Stimulated activated CD8-positive, alpha-beta memory T cell treated with anti-CD3 and anti-CD28 coated beads, Interleukin-4, amount 100 ng/mL, for 24 hours (primary cell): ENCODE data around the gene RAPGEF5.

Experiments
- DNase-seq: peaks from one replicate; pipeline ENCODE4 v3.0.0-alpha.2; 2020; ENCODE audit warnings: low read depth

Gene RAPGEF5

DNA sequence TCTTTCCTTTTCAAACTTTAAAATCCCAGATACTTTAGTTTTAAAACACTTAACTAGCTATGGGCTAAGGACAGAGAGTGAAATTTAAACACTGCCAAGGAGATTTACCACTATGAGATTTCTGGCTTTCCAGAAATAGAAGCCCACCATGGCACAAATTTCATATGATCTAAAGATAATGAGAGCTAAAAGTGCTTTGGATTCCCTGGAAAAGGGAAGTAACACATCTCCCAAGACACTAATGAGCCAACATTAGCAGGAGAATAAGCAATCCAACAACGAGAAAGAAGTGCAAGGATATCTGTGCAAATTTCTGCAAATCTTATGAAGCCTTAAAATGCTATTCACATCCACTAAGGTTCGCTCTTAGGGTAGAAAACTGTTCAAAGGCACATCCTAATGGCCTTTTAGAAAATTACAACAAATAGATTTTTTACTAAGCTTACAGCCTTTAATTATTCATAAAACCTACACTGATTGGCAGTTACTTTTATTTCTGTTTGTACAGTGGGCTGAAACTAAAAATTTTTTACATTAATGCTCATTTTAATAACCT, 100.3 kb downstream of the RAPGEF5 start:
- DNase-seq = no peak

DNA sequence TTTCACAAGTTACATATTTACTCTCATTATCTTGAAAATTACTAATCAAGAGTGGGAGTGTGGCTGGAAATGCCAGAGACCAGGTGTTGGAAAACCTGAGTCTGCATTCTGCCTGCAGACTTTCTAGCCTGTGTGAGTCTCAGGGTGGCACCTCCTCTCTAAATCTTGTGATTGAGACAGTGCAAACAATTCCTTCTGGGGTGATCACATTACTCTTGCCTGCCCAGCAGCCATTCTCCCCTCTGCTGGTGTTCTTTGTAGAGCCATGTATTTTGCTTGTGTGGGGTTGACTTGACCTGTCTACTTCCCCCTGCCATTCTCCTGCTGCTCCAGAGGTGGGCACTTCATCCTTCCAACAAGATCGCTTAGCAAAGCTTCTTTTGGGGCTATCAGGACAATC, 101.1 kb downstream of the RAPGEF5 start:
- DNase-seq = no peak

DNA sequence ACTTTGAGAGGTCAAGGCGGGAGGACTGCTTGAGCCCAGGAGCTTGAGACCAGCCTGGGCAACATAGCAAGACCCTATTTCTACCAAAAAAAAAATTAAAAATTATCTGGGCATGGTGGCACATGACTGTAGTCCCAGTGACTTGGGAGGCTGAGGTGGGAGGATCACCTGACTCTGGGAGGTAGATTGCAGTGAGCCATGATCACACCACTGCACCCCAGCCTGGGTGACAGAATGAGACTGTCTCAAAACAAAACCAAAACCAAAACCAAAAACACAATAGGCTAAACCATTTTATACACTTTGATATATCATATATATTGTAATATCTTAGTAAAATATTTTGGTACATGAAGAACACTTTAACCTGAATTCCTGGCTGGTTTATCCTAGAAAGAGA, 101.6 kb downstream of the RAPGEF5 start:
- DNase-seq = no peak

DNA sequence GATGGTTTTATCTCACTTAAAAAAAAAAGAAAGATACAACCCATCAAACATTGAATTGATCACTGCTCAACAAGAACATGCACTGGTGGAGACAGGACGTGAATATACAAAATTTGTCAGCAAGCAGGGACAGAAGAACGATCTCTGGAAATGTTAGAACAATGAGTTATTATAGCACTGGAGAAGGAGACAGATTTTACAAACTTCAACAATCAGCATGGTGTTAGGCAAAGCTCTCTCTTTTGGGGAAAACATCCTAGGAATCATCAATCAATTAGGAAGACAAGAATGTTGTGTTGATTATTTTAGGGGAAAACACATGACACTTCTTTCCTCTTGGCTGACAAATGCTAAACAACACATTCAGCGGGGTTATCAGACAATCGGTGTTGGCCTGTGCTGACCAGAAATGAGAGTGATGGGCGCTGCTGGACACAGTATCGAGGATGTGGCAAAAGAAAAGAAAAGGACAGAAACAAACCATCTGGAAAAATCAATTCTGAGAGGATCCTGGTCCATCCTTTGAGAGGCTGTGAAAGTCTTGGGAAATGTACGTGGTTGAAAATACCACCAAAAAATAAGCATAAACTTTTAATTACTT, 103.9 kb downstream of the RAPGEF5 start:
- DNase-seq = no peak

DNA sequence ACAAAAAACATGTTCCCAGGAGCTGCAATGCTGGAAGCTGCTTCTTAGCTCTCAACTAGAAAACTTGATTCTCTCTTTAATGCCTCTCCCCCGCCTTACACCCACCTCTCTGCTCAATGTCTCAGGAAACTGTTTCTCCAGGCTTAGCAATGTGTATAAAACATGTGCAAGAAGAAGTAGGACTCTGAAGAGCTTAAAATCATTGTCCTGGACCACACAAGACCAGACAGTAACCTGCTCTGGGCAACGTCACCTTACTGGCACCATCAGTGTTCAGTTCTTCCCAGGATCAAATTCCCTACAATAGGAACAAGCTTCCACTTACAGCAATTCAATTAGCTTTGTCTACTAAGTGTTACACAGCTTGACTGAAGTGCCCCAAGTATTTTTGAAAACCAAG, 104.9 kb downstream of the RAPGEF5 start:
- no peak for DNase-seq

DNA sequence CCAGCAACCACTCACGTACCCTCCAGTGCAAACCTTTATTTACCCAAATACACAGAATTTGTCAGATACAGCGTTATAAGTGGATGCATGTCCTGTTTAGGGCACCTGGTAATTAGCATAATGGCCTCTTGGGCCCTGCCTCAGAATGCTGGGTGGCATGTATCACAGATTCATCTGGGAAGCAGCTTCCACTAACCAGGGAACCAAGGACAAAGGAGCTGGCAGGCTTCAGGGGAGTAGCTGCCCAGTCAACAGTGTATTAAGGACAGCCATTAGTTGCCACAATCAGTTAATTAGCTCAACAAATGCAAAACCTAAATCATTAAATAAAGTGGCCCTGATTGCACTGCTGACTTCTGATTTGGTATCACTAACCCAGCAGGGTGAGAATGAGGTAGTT, 105.7 kb downstream of the RAPGEF5 start:
- DNase-seq = no peak

DNA sequence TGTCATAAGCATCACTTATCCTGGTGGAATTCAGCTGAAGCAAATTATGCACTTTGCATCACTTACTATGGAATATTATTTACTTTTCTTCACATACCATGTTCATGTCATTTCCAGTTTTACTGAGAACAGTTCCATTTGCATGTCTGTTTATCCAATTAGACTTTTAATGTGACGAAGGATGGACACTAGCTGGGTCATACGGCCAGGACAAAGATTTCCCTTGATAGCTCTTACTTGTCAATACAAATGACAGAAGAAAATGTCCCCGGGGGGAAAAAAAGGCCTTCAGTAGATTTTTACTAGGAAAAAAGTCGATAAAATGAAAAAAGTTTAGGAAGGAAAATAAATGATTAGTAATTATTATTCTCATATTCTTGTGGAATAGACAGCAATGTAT, 106.6 kb downstream of the RAPGEF5 start:
- no peak for DNase-seq

DNA sequence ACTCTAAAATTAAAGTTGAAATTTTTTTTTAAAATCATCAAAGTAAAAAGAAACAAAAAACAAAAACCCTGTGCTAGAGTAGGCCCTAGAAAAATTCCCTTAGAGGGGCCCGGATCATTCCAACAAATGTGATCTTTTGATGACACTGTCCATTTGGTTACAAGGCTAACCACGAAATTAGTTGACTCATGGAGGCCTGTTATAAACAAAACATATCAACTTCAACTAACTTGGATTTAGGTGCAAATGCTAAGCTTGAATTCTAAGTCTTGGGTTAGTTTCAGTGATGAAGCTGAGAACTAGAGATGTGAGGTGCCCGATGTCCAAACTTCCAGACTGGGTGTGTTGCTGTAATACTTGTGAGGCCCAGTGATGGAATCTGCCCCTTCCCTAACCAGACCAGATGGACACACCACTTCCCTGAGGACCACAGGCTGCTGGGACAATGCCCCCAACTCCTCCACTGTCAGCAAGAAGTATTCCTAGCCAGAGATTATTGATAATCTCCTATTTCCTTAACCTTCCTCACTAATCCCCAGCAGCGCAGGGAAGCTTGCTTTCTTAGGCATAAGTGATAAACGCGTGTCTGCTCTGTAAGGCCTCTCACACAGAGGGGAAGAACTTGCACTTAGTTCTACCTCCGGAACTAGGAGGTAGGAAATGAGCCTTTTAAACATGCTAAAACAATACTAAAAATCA, 108.7 kb downstream of the RAPGEF5 start:
- no peak for DNase-seq

DNA sequence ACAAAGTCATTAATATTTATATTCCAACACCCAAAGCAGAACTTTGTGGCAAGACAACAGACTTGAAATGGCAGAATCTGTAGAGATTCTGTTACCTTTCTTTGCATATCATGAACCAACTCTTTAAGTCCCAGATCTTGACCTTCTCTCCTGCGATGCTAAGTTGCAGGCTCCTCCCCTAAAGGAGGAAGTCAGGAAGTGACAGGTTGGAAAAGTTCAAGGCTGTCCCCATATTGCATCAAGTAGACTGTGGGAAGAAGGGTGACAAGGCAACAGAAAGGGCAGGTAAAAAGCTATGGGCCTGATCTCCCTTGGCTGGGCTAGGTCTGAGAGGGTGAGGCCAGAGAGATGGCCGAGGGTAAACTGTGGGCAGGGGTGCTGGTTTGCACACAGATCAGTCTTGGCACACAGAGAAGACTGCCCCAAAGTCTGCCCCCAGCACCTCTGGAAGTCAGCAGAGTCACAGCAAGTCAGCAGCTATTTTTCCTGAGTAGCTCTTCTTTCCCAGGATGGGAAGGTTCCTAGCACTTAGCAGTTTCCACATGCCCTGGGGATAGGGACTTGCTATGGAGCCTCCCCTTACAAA, 115.1 kb downstream of the RAPGEF5 start:
- no peak for DNase-seq

DNA sequence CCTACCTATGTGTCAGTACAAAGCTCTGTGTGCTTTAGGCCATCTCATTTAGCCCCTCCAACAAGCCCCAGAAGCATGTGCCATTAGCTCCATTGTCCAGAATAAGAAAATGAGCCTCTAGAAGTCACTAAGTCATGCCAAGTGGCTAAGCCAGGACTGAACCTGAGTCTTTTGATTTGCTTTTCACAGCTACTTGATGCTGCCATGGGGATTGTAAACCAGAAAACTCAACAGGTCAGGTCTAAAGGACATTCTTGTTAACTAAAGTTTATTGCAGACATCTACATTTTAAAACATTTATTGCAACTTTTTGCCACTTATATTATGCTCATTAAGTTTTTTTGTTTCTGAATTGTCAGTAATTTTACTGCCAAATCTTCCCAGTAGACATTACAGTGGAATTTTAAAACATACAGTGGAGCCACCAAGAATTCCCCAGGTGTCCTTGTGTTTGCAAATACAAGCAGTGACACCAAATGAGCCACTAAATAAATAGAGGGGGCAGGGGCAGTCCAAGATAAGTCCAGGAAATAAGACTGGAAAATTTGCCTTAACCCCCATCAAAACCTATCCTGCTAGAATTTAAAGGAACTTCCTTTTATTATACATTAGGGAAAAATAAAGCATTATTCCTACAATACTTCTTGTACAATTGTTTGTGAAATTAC, 115.9 kb downstream of the RAPGEF5 start:
- DNase-seq = no peak

DNA sequence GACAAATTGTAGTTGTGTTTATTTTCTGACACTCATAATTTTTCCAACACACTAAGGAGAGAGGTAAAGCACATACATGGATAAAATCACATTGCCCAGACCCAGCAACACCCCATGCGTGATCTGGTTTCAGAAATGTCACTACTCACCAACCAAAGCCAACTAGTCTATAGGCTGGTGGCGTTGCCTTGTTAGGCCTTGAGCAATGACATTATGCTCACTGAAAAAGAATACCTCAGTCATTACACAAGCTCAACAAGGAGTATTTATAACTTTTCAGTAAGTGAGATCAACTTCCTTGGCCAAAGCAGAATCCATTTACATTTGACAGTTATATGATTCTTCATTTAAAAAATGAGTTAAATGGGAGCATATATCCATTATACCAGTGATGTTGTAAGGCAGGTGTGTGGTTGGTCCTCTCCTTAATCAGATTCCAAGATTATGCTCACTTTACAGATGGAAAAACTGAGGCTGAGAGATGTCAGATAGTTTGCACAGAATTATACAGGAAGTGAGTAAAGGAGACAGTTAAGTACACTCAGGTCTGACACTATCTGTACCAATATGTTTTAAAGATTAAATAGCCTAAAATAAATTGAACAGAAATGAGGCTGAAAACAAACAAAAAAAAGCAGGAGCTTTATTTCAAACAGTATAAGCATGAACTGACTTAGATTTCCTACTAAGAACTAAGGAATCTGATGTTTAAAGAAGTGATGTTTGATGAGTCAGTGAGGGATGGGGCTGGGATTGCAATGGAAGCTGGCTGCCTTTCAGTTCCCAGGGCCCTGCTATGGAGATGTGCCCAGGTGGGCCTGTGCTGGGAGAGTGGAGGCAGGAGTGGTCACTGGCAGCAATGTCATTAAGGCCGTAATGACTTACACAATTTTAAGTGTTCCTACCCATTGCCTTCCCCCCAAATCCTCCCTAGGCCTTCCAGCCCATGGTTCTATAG, 118.3 kb downstream of the RAPGEF5 start:
- no peak for DNase-seq

DNA sequence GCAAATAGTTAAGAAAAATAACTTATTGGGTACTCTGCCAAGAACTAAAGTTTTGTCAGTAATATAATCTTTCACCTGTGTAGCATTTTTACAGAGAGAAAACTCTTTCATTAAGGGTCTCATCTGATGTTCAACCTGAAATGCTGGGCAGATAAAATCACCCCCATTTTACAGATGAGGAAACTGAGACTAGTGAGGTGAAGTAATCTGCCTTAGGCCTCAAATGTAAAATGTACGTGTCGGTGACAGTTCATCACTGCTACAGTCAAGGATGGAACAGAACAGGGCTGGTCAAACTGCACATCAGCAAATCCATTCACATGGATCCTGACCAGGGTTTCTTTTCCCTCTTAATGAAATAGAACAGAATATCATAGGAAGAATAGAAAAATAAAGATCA, 121.8 kb downstream of the RAPGEF5 start:
- no peak for DNase-seq

DNA sequence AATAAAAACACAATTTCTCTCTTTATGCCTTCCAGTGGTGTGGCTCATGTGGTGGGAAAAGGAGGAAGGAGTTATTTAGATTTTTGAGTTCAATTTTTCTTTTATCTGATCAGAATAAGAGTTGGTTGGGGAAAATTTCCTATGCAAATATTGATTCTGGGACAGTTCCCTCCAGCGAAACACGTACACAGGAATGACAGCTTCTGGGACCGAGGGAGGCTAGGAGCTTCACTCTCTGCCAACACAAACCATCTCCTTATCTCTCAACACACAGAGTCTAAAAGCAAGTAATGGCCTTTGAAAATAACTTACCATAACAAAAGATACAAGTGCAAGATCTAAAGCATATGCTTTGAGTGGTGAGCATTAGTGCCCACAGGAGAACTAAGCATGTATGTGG, 122.7 kb downstream of the RAPGEF5 start:
- DNase-seq = no peak

DNA sequence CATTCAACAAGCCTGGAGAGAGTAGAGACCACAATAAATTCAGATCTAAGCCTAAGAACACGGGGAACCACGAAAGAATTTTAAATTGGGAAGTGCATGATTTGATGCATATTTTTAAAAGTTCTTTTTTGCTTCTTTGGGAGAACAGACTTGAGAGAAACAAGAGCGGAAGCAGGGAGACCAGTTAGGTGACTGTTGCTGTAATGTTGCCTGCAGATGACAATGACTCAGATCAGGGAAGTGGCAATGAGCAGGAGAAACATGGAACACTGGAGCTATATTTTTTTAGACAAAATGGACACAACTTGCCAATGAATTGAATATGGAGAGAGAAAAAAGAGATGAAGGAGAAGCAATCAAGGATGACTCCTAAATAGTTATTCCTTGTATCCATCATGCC, 125.1 kb downstream of the RAPGEF5 start:
- DNase-seq = no peak

DNA sequence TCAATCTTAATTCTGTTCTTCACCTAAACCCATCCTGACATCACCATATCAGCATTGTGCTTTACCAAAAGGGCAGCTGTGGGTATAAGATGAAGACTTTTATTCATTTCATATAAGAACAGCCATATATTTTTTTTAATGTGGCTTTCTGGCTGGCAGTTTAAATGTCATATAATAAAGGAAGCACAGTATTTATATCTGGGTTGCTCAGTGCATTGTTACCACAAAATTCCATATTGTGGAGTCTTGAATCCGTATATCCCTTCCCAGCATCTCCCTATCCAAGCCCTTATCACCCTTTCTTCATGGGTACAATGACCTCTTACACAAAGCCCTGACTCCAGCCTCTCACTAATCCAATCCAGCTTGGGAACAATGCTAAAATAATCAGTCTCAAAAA, 125.8 kb downstream of the RAPGEF5 start:
- no peak for DNase-seq

DNA sequence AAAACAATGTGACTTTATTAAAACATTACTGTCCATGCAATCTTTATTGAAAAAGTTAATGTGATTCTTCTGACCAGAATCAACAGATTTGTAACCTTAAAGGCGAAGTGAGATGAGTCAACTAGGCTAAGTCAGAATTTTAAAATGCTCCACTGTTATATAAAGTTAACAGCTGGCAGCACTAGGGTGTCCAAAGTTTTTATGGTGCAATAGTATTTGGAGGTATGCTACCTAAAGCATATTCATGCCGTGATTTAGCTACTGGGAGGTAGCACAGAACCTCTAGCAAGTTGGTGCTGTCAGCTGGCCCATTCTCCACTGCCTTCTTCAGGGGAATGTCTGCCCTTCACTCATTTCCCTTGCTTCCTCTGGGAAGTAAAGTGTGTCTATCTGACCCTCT, 126.7 kb downstream of the RAPGEF5 start:
- DNase-seq = no peak

DNA sequence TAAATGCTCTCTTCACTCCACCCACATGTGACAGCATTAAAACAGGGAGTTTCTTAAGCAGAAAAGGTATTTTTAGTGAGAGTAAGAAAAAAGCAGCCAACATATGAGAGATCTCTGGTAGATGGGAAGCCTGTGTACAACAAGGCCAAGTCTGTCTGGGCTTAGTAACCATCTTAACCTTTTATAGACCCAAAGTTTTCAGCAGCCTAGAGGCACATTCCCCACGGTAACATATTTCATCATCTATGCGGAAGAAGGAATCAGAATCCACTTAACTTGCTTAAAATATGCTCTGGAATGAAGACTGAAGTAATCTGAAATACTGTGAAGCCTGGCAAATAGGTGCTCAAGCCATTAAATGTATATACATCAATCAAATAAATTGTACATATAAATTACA, 127.8 kb downstream of the RAPGEF5 start:
- no peak for DNase-seq

DNA sequence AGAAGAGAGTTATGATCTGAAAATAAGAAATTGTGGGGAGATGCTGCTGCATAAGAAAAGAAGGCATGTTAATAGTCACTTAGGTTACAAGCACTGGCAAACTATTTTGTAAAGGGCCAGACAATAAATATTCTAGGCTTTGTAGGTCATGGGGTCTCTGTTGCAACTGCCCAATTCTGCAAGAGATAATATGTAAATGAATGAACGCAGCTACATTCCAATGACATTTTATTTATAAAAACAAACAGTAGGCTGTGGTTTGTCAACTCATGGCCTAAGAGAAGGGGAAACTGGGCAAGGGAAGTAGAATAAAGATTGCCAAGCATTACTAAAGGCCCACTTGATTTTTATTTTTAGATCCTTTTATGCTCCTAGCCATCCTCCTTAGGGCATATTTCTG, 133.1 kb downstream of the RAPGEF5 start:
- DNase-seq = no peak

DNA sequence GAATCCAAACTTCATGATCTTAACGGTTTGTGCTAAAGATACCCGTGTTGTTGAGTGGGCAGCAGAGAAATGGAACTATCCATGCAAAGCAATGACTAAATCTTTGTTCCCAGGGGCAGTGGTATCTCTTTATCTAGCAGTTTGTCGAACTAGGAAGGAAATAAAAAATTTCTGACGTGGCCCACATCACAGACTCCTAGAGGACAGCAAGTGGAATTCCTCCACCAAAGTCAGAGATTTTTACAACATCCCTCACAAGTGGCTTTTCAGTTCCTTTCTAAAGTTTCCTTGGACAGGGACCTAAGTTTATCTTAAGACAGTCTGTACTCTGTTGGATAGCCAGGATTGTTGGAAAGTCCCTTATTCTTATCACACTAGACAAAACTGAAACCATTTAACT, 136.0 kb downstream of the RAPGEF5 start:
- no peak for DNase-seq

DNA sequence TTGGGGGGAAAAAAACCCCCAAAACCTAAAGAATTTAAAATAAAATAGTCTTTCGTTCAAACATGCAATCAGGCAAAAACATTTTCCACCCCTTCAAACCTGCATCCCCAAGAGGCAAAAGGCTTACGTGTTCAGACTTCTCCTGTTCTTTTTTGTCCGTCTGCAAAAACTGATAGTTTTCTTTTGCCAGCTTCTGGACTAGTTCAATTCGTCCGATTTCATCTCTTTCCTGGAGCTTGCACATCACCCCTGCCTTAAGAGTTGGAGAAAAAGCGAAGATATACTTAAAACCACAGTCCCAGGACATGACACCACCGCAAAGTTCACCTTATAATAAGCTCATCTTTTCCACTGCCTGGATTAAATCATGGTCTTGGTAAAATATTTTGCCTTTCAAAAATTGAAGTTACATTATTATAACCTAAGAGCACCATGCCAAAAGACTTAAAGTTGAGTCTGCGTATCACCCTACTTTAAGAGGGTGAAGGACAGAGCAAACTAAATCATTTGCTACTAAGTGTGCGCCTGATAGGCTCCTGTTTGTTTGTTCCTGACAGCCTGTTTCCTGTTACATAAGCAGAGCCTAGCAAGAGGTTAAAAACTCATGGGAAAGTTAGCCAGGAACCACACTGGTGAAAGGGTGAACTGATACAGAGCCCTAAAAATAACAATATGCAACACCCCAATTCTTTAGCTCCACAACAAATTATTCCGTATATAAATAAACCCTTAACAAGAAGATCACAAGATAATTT, 137.0 kb downstream of the RAPGEF5 start:
- DNase-seq = no peak

DNA sequence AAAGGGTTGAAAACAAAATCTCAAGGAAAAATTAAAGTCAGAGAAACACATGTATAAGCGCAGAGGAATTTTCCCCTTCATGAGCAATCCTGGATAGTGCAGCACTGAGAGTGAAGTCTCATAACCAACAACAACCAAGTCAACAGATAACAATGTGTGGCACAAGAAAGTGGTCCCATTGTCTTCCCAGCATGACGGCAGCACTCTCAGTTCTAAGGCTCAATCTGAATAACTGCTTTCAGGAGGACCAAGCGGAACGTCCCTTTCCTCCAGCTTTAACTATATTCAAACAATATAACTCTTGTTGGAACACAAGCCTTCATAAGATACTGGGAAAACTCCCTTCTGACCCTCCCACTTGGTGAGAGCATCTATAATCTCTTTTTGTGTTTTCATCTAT, 137.9 kb downstream of the RAPGEF5 start:
- no peak for DNase-seq
